Lung microvascular endothelial cell (primary cell): ENCODE measurements around the gene QRICH2. TPM values are rescaled to one million over a fixed set of nuclear protein-coding genes. Genes with fewer than 3 reads are reported as not detected.
"Not testable (repeated sequence)": the region's sequence is repeated elsewhere in the genome, so short reads cannot be mapped to it uniquely, and the experiment has no call there.

Experiments used
- DNase-seq, 2 donors: peaks; one replicate each; pipeline versions ENCODE4 v3.0.0 to v3.0.0-alpha.2; 2010; ENCODE audit warnings: low read depth in 2 of 2
- total RNA-seq: library from RNA; depleted of rRNA; stranded (reverse); fragments of >200 nt; gene quantifications from 2 replicates; pipeline ENCODE4 v1.2.1, GENCODE V29; 2014

The QRICH2 gene
- total RNA-seq, 1 donor from 2014 or later: 12.1 TPM

- DNase-seq: no peak
Observed at GRCh38 chr17:76327696-76328095, 19.6 kb upstream of the QRICH2 start.

GRCh38 chr17:76326306-76326705 lies 18.2 kb upstream of the QRICH2 start:
- peak; percentile 45 to 54 for DNase-seq

GRCh38 chr17:76318586-76318985 lies 10.5 kb upstream of the QRICH2 start:
- no peak for DNase-seq

- DNase-seq: no peak
Observed at GRCh38 chr17:76317535-76317934, 9.5 kb upstream of the QRICH2 start.

DNA sequence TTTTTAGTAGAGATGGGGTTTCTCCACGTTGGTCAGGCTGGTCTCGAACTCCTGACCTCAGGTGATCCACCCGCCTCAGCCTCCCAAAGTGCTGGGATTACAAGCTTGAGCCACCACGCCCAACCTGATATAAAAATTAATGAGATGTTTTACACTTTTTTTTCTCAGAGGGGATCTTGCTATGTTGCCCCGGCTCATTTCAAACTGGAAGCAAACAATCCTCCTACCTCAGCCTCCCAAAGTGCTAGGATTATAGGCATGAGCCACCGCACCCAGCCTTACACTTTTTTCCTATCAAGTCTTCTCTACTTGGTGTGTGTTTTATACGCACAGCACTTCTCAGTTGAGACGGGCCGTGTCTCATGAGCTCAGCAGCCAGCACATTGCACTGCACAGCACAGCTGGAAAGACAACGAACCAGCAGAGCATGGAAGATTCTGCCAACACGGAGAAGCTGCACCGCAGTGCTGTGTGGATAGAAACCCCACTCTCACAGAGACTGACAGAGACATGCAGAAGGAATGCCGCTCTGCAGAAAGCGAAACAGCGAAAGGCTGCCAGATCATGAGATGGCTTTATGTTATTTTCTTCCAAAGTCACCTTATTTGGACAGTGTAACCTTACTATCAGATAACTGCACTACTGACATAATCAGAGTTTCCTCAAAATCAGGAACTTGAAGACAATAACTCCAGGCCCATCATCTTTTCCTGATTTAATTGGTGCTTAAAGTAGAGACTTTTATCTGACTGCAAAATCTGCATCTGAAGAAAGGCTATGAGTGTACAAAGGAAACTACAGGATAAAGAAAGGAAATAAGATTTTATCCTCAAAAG lies 6.5 kb upstream of the QRICH2 start:
- peak in 1 of 2 donors; percentile 92 for DNase-seq

- no peak for DNase-seq
Observed at GRCh38 chr17:76312735-76313134, 4.7 kb upstream of the QRICH2 start.

- DNase-seq: no peak
Observed at GRCh38 chr17:76309461-76309860, 1.4 kb upstream of the QRICH2 start.

- no peak for DNase-seq
Observed at GRCh38 chr17:76307299-76307965, 644 bp downstream of the QRICH2 start.

GRCh38 chr17:76305135-76305454 lies 3.0 kb downstream of the QRICH2 start:
- DNase-seq: not testable (repeated sequence)

GRCh38 chr17:76304226-76305134 lies 3.6 kb downstream of the QRICH2 start:
- no peak for DNase-seq

GRCh38 chr17:76297436-76297835 lies 10.6 kb downstream of the QRICH2 start:
- DNase-seq: peak in 1 of 2 donors; percentile 31

- no peak for DNase-seq
Observed at GRCh38 chr17:76296889-76297288, 11.2 kb downstream of the QRICH2 start.

DNA sequence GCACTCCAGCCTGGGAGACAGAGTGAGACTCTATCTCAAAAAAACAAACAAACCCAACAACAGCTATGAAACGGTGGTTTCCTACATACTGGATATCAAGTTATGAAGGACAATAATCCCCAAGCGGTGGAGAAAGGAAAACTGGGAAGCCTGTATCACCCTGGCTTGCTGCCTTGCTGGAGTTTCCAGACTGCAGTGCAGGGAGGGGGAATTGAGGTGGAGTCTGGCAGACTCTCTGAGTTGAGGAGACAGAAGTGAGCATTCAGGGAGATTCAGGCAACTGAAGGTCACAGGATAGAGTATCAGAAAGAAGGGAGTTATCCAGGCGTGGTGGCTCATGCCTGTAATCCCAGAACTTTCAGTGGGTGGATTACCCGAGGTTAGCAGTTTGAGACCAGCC lies 11.9 kb downstream of the QRICH2 start:
- no peak for DNase-seq

DNA sequence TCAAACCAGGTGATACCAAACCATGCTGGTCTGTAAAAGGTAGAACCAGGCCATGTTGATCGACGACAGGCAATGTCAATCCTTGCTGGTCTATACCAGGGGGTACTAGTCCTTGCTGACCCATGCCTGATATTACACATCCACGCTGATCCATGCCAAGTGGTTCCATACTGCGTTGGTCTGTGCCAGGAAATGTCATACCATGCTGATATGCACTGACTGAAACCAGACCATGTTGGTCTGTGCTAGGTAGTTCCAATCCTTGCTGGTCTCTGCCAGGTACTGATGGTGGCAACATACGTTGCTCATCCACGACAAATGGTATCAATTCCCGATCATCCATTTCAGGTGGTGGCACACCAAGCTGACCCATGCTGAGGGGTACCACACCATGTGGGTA lies 15.0 kb downstream of the QRICH2 start:
- no peak for DNase-seq

- DNase-seq: no peak
Observed at GRCh38 chr17:76292567-76292966, 15.5 kb downstream of the QRICH2 start.

DNA sequence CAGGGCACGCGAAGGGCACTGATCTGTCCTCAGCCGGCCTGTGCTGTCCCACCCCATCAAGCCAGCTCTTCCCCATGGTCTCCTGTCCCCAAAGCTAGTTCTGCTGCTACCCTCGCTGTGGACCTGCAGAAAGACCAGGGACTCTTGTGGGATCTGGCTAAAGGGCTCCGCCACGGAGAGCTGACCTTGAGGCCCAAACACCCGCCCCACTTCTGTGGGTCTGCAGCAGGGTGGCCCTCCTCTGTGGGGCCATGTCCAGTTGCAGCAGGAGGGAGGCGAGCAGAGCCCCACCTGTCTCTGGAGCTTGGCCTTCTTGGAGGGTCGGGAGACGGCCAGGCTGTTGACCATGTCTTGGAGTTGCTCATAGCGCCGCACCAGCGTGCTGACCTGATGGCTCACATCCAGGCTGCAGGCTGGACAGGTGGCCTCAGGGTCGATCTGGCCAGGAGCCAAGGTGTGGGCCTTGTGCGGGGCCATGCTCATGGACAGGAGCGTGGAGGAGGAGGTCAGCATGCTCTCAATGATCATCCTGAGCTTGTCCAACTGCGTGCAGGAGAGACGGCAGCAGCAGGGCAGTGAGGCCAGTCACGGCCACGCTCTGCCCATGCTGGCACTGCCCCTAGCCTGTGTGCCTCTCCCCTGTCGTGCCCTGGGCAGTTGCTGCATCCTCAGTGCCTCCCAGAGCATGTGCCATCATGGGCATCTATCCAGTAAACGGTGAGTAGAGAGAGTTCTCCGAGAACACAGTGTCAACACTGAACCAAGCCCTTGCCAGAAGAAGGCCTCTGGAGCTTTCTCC lies 26.3 kb downstream of the QRICH2 start:
- no peak for DNase-seq

DNA sequence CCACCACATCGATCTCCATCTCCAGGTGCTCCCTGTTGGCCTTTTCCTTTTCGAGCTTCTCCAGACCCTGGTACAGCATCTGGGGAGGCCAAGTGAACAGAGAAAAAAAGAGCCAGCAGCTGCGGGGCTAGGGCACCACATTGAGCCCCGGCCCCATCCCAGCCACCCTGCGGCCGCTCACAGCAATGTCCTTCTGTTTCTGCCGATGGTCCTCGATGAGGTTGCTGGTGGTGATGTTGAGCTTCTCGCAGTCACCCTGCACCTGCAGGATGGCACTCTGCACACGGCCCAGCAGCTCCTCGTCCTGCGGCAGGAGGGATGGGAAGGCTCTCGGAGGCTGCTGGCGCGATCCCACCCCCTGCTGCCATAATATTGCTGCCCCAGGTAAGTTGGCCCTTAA lies 27.4 kb downstream of the QRICH2 start:
- DNase-seq: no peak

- DNase-seq: no peak
Observed at GRCh38 chr17:76279742-76280287, 28.3 kb downstream of the QRICH2 start.

DNA sequence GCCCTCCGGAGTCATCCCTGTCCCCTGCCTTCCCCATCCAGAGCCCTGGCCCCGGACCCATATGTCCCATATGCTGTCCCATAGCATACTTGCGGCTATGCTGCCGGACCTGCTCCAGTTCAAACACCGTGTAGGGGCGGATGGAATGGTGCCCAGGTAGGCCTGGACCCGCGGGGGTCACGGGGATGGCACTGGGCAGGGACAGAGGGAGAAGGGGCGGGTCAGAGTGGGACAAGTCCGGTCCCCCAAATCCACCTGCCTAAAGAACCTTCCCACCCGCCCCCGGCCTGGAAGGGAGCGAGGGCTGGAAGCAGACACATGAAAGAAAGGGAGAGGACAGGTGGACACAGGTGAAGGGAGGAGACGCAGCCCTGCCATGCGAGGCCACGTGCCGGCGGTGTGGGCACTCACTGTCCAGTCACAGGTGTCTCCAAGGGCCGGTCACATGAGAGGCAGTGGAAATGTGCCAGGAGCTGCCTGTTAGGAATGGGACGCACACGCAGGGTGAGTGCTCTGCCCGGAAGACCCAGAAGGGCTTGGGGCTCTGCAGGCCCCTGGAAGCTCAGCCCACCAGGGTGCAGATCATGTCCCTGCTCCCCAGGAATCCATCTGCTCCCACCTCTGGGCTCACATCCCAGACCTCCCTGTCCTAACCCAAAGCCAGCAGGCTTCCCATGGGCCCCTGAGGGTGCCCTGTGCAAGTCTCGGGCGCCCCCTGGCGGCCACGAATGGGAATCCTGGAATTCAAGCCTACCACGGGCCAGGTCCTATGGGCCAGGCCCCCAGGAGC lies 28.9 kb downstream of the QRICH2 start:
- DNase-seq: peak; percentile 74 to 83

GRCh38 chr17:76278268-76278908 lies 29.7 kb downstream of the QRICH2 start:
- DNase-seq: no peak
